ENCODE data around the gene CDH5.

DNA sequence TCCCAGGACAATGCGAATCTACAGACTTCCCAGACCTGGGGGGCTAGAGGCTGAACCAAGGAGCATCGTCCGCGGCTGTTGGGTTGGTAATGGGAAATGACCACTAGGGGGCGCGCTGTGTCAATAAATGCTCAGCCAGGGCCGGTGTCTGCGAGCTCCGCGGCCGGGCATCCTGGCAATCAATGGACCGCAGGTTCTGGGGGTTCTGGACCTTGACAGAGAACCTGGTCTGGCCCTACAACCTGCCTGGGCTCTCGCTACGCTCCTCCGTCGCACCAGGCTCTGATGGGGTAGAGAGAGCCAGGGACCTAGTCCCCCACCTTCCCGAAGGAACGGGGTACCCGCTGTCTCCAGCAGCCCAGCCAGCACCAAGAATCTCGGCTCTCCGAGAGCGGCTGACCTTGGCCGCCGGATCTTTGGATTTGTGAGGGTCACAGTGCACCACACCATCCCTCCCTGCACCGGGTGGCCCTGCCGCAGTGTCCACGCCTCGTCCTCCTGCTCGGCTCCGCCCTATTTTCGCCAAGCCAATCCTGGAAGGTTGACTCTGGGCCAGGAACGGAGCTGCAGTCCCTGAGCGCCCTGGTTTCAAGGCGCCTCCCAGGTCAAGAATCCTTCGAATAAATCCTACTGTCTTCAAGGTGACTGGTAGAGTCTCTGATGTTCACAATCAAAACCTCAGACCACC is 40.2 kb downstream of the CDH5 start:
- TF ChIP-seq, protein P1, sequence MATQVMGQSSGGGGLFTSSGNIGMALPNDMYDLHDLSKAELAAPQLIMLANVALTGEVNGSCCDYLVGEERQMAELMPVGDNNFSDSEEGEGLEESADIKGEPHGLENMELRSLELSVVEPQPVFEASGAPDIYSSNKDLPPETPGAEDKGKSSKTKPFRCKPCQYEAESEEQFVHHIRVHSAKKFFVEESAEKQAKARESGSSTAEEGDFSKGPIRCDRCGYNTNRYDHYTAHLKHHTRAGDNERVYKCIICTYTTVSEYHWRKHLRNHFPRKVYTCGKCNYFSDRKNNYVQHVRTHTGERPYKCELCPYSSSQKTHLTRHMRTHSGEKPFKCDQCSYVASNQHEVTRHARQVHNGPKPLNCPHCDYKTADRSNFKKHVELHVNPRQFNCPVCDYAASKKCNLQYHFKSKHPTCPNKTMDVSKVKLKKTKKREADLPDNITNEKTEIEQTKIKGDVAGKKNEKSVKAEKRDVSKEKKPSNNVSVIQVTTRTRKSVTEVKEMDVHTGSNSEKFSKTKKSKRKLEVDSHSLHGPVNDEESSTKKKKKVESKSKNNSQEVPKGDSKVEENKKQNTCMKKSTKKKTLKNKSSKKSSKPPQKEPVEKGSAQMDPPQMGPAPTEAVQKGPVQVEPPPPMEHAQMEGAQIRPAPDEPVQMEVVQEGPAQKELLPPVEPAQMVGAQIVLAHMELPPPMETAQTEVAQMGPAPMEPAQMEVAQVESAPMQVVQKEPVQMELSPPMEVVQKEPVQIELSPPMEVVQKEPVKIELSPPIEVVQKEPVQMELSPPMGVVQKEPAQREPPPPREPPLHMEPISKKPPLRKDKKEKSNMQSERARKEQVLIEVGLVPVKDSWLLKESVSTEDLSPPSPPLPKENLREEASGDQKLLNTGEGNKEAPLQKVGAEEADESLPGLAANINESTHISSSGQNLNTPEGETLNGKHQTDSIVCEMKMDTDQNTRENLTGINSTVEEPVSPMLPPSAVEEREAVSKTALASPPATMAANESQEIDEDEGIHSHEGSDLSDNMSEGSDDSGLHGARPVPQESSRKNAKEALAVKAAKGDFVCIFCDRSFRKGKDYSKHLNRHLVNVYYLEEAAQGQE (IDR thresholded peaks at IDR 0.05; ENCODE audit: low read depth, low read length), result no peak
- TF ChIP-seq, protein P2, sequence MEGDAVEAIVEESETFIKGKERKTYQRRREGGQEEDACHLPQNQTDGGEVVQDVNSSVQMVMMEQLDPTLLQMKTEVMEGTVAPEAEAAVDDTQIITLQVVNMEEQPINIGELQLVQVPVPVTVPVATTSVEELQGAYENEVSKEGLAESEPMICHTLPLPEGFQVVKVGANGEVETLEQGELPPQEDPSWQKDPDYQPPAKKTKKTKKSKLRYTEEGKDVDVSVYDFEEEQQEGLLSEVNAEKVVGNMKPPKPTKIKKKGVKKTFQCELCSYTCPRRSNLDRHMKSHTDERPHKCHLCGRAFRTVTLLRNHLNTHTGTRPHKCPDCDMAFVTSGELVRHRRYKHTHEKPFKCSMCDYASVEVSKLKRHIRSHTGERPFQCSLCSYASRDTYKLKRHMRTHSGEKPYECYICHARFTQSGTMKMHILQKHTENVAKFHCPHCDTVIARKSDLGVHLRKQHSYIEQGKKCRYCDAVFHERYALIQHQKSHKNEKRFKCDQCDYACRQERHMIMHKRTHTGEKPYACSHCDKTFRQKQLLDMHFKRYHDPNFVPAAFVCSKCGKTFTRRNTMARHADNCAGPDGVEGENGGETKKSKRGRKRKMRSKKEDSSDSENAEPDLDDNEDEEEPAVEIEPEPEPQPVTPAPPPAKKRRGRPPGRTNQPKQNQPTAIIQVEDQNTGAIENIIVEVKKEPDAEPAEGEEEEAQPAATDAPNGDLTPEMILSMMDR (IDR thresholded peaks at IDR 0.05), result peak; percentile 84
- TF ChIP-seq TAF1 (IDR thresholded peaks at IDR 0.05; ENCODE audit: borderline replicate concordance, low read depth, low read length) (no peak), RCOR1 (IDR thresholded peaks at IDR 0.05; ENCODE audit: low read length) (no peak)
